Measurements from ENCODE around the gene STX18.
"Not testable (repeated sequence)": the region's sequence is repeated elsewhere in the genome, so short reads cannot be mapped to it uniquely, and the experiment has no call there.

Gene STX18

DNA sequence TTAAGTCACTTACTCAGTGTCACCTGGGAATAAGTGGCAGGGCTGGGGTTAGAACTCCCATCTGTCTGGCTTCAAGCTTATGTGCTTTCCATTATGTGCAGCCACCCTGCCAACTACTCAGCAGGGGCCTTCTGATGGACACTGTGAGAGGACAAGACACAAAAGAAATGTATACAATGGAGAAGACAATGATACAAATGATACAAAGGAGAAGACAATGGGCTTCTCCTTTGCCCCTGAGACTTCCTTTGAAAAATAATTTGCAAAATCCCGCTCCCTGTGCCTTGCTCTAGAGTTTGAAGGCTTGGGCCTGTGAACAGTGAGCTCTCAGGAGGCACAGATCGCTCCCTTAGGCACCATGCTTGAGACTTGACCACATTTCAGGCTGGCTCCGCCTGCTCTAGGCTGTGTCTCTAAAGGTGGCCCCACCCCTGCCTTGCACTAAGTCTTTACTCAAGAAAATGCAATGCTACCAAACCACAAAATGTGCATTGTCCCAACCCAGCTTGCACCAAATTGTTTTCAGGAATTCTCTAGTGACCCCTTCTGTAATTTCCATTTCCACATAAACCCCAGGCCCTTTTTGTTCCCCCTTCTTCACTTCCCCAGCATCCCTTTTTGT, 27.1 kb upstream of the STX18 start:
- Histone ChIP-seq H3K27me3 (ENCODE audit: insufficient read depth, insufficient read length) (peaks cover 6% of the 10 kb centered on the region), H3K36me3 (ENCODE audit: insufficient read depth, insufficient read length, low read length) (peaks cover 14% of the 10 kb centered on the region), H3K4me1 (ENCODE audit: insufficient read depth, insufficient read length) (no peaks in the 10 kb centered on the region), H3K9ac (ENCODE audit: insufficient read length, low read depth) (no peak overlapping the region), H3K4me3 (ENCODE audit: insufficient read length, low read depth) (no peak overlapping the region), H3K9me3 (ENCODE audit: insufficient read depth, low read length) (peaks cover 25% of the 10 kb centered on the region; the same call in 1 of the 2 replicates)
- TF ChIP-seq SUZ12 (IDR thresholded peaks at IDR 0.05; ENCODE audit: extremely low read depth, insufficient read depth, insufficient read length) (no peak), ZNF274 (IDR thresholded peaks at IDR 0.05; ENCODE audit: low read depth, low read length) (no peak), YY1 (IDR thresholded peaks at IDR 0.05; ENCODE audit: insufficient read depth, insufficient read length) (no peak)
- DNase-seq (ENCODE audit: low read depth, low spot score): no peak

DNA sequence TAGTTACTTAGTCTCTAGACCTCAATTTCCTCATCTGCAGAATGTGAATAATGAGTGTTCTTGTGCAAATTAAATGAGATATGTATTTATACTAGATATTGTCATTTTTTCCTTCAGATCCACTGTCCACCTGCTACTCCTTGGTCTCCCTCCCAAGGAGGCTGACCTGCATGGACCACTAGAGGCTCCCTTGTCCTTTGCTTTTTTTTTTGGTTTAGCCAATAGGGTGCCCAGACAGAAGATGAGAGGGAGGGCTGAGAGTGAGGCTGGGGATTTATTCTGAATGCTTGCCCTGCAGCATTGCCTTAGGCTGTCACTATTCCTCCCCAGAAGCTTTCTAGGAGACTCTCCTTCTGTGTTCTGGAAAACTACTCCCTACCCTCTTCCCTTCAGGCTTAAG, 24.5 kb upstream of the STX18 start:
- H3K4me3 ChIP-seq (ENCODE audit: insufficient read length, low read depth); H3K9ac ChIP-seq (ENCODE audit: insufficient read length, low read depth); DNase-seq (ENCODE audit: low read depth, low spot score); H3K4me1 ChIP-seq (ENCODE audit: insufficient read depth, insufficient read length); H3K27me3 ChIP-seq (ENCODE audit: insufficient read depth, insufficient read length): not testable (repeated sequence)
- Histone ChIP-seq H3K9me3 (ENCODE audit: insufficient read depth, low read length) (peaks cover 21% of the 10 kb centered on the region; the same call in 1 of the 2 replicates), H3K36me3 (ENCODE audit: insufficient read depth, insufficient read length, low read length) (peaks cover 14% of the 10 kb centered on the region)

DNA sequence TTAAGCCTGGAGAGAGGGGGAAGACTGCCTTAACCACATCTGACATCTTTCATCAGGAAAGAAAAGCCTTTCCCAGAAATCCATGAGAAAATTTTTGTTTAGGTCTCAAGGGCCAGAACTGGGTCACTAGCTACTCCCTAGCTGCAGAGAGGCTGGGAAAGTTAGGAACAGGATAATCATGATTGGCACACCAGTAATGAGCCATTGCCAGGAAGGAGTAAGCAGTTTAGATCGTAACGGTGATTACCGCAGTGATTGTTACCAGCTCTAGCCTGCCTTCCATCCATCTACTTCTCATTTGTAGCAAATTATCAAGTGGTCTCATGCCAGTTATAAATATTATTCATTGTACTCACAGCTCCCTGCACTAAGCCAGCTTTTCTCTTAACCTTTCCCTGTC, 22.7 kb upstream of the STX18 start:
- H3K36me3 ChIP-seq (ENCODE audit: insufficient read depth, insufficient read length, low read length): peaks cover 12% of the 10 kb centered on the region
- H3K9me3 ChIP-seq (ENCODE audit: insufficient read depth, low read length): peaks cover 9% of the 10 kb centered on the region; the same call in 1 of the 2 replicates
- no peak overlapping the region for H3K9ac ChIP-seq (ENCODE audit: insufficient read length, low read depth)
- no peaks in the 10 kb centered on the region for H3K27me3 ChIP-seq (ENCODE audit: insufficient read depth, insufficient read length)
- TF ChIP-seq ZNF274 (IDR thresholded peaks at IDR 0.05; ENCODE audit: low read depth, low read length): no peak
- no peak for TF ChIP-seq SUZ12 (IDR thresholded peaks at IDR 0.05; ENCODE audit: extremely low read depth, insufficient read depth, insufficient read length)
- no peak for TF ChIP-seq YY1 (IDR thresholded peaks at IDR 0.05; ENCODE audit: insufficient read depth, insufficient read length)
- no peak overlapping the region for H3K4me3 ChIP-seq (ENCODE audit: insufficient read length, low read depth)
- H3K4me1 ChIP-seq (ENCODE audit: insufficient read depth, insufficient read length): no peaks in the 10 kb centered on the region
- no peak for DNase-seq (ENCODE audit: low read depth, low spot score)

DNA sequence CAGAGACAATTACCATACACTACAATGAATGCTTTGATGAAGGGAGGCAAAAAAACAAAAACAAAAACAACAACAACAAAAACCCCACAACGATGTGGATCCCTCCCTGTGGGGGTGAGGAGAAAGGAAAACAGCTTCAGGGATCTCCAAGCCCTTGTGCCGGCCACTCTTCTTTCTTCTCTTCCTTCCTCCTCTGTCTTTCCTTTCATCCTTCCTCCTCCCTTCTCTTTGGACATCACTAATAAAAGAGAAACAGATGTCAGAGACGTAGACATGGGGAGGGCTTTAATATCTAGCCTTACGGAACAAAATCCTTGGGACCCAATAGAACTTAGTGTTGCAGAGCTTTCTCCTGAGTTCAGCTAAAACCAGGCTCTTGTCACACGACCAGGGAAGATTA, 18.8 kb upstream of the STX18 start:
- Histone ChIP-seq H3K27me3 (ENCODE audit: insufficient read depth, insufficient read length) (no peaks in the 10 kb centered on the region), H3K4me1 (ENCODE audit: insufficient read depth, insufficient read length) (no peaks in the 10 kb centered on the region), H3K36me3 (ENCODE audit: insufficient read depth, insufficient read length, low read length) (peaks cover 8% of the 10 kb centered on the region), H3K9me3 (ENCODE audit: insufficient read depth, low read length) (no peaks in the 10 kb centered on the region), H3K4me3 (ENCODE audit: insufficient read length, low read depth) (no peak overlapping the region), H3K9ac (ENCODE audit: insufficient read length, low read depth) (no peak overlapping the region)
- TF ChIP-seq ZNF274 (IDR thresholded peaks at IDR 0.05; ENCODE audit: low read depth, low read length) (no peak), YY1 (IDR thresholded peaks at IDR 0.05; ENCODE audit: insufficient read depth, insufficient read length) (no peak), SUZ12 (IDR thresholded peaks at IDR 0.05; ENCODE audit: extremely low read depth, insufficient read depth, insufficient read length) (no peak)
- DNase-seq (ENCODE audit: low read depth, low spot score): no peak

DNA sequence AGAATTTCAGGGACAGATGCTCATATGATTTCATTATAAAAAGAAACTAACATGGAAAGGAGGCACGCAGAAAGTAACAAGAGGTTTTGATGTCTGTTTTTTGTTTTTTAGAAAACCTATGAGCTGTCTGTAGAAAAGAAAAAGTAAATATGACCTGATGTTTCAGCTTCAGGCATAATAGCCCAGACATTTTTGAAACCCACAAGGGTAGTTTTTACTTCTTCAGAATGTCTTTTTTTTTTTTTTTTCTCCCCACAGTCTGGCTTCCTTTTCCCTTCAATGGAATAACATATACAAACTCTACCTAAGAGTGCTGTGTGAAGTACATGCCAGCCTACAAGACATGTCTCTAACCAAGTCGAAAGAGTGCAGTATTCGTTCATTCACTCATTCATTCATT, 18.3 kb upstream of the STX18 start:
- Histone ChIP-seq H3K27me3 (ENCODE audit: insufficient read depth, insufficient read length) (no peaks in the 10 kb centered on the region), H3K9ac (ENCODE audit: insufficient read length, low read depth) (no peak overlapping the region), H3K36me3 (ENCODE audit: insufficient read depth, insufficient read length, low read length) (peaks cover 4% of the 10 kb centered on the region), H3K4me1 (ENCODE audit: insufficient read depth, insufficient read length) (no peaks in the 10 kb centered on the region), H3K4me3 (ENCODE audit: insufficient read length, low read depth) (no peak overlapping the region), H3K9me3 (ENCODE audit: insufficient read depth, low read length) (peaks cover 3% of the 10 kb centered on the region; the same call in 1 of the 2 replicates)
- no peak for DNase-seq (ENCODE audit: low read depth, low spot score)
- TF ChIP-seq ZNF274 (IDR thresholded peaks at IDR 0.05; ENCODE audit: low read depth, low read length): no peak
- TF ChIP-seq SUZ12 (IDR thresholded peaks at IDR 0.05; ENCODE audit: extremely low read depth, insufficient read depth, insufficient read length): no peak
- no peak for TF ChIP-seq YY1 (IDR thresholded peaks at IDR 0.05; ENCODE audit: insufficient read depth, insufficient read length)

DNA sequence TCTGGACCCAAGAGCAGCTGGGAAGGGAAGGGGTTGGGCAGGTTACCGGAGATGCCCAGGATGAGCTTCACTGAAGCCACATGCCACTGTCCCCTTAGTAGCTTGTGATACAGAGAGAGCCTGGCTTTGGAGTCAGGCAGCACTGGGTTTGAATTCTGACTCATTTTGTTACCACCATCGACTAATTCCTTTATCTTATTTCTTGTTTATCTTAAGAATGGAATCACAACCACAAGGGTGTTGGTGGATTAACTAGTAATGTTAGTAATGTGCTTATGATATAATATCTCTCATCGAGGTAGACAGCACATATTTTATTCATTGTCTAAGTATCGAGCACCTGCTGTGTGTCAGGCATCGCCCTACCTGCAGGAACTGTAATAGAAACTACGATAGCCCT, 17.7 kb upstream of the STX18 start:
- Histone ChIP-seq H3K27me3 (ENCODE audit: insufficient read depth, insufficient read length) (no peaks in the 10 kb centered on the region), H3K9me3 (ENCODE audit: insufficient read depth, low read length) (peaks cover 8% of the 10 kb centered on the region; the same call in 1 of the 2 replicates), H3K4me3 (ENCODE audit: insufficient read length, low read depth) (no peak overlapping the region), H3K9ac (ENCODE audit: insufficient read length, low read depth) (no peak overlapping the region), H3K4me1 (ENCODE audit: insufficient read depth, insufficient read length) (no peaks in the 10 kb centered on the region), H3K36me3 (ENCODE audit: insufficient read depth, insufficient read length, low read length) (peaks cover under 1% of the 10 kb centered on the region)
- TF ChIP-seq SUZ12 (IDR thresholded peaks at IDR 0.05; ENCODE audit: extremely low read depth, insufficient read depth, insufficient read length) (no peak), YY1 (IDR thresholded peaks at IDR 0.05; ENCODE audit: insufficient read depth, insufficient read length) (no peak), ZNF274 (IDR thresholded peaks at IDR 0.05; ENCODE audit: low read depth, low read length) (no peak)
- DNase-seq (ENCODE audit: low read depth, low spot score): no peak

DNA sequence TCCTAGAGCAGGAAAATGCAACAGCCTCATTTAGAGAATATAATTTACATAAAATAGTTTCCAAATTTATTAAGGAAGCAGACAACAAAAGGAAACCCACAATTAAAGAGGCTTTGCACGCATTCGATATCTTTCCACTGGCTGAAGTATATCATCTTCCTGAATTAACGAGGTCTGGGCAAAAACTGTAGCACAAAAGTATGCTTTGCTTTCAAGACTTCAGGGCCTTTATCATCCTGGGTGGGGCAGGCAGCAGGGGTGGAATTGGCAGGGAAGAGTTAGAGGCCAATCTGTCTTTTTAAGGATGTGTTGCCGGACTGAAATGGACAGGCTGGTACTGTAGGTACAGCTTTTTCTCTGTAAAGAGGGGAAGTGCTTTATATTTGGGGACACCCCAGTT, 17.0 kb upstream of the STX18 start:
- H3K36me3 ChIP-seq (ENCODE audit: insufficient read depth, insufficient read length, low read length): peaks cover 8% of the 10 kb centered on the region
- no peaks in the 10 kb centered on the region for H3K4me1 ChIP-seq (ENCODE audit: insufficient read depth, insufficient read length)
- no peak for DNase-seq (ENCODE audit: low read depth, low spot score)
- H3K4me3 ChIP-seq (ENCODE audit: insufficient read length, low read depth): no peak overlapping the region
- H3K9ac ChIP-seq (ENCODE audit: insufficient read length, low read depth): no peak overlapping the region
- TF ChIP-seq SUZ12 (IDR thresholded peaks at IDR 0.05; ENCODE audit: extremely low read depth, insufficient read depth, insufficient read length) (no peak), ZNF274 (IDR thresholded peaks at IDR 0.05; ENCODE audit: low read depth, low read length) (no peak), YY1 (IDR thresholded peaks at IDR 0.05; ENCODE audit: insufficient read depth, insufficient read length) (no peak)
- no peaks in the 10 kb centered on the region for H3K27me3 ChIP-seq (ENCODE audit: insufficient read depth, insufficient read length)
- H3K9me3 ChIP-seq (ENCODE audit: insufficient read depth, low read length): peaks cover 15% of the 10 kb centered on the region; the same call in 1 of the 2 replicates

Measured in NT2/D1 (cell line).